Colonic mucosa (tissue), 4 donors: ENCODE results near the gene GAGE12H. TPM values are rescaled to one million over a fixed set of nuclear protein-coding genes. Genes with fewer than 3 reads are reported as not detected.

Experiments used
- DNase-seq: peaks from one replicate; pipeline ENCODE4 v3.0.0-alpha.2; 2020
- H3K27ac ChIP-seq: fragments of 200-600 bp; one replicate; pipeline ENCODE4 v1.8.0; 2021
- H3K27me3 ChIP-seq: fragments of 200-600 bp; one replicate; pipeline ENCODE4 v1.8.0; 2021
- H3K36me3 ChIP-seq: fragments of 200-600 bp; one replicate; pipeline ENCODE4 v1.8.0; 2021
- H3K4me1 ChIP-seq: fragments of 200-600 bp; one replicate; pipeline ENCODE4 v1.8.0; 2021; ENCODE audit warnings: mild to moderate bottlenecking
- H3K4me3 ChIP-seq: fragments of 200-600 bp; one replicate; pipeline ENCODE4 v1.8.0; 2021
- H3K9ac ChIP-seq, 2 donors: one replicate each; pipeline ENCODE4 v1.7.0; 2013; ENCODE audit warnings: control low read depth in 2 of 2, low read depth in 2 of 2, low read length in 2 of 2
- H3K9me3 ChIP-seq: fragments of 200-600 bp; one replicate; pipeline ENCODE4 v1.8.0; 2021
- intact Hi-C: fragments of 100-400 bp; cut with DNase I; formaldehyde crosslinking; loops from one replicate; pipeline ENCODE4 v1.14.1; 2022
- total RNA-seq, 2 donors: library from RNA; stranded (reverse); fragmentation: NEBNext Ultra II Directional in 1 of 2; extraction: Animal tissue kit (Norgen Biotek cat#: 25700) in 1 of 2; gene quantifications; one replicate each; pipeline ENCODE4 v1.2.1, GENCODE V29; 2021
- TF ChIP-seq, protein P1 (sequence below): fragments of 200-600 bp; IDR thresholded peaks from one replicate; pipeline ENCODE4 v1.8.0; 2022; ENCODE audit warnings: antibody characterized with exemption, mild to moderate bottlenecking
- donor health status: healthy.
- donor health status: DM: no; HTN: no; CAD: no.
- donor health status: DM: no; HTN: no; CAD: no.

Gene GAGE12H
- total RNA-seq, 2 donors from 2014 or later = not detected

- H3K27ac ChIP-seq = no peak overlapping the region
- H3K36me3 ChIP-seq = no peaks in the 10 kb centered on the region
- no peaks in the 10 kb centered on the region for H3K4me1 ChIP-seq
- H3K9ac ChIP-seq = no peak overlapping the region
- intact Hi-C loops = no loop called here
- TF ChIP-seq, protein P1, sequence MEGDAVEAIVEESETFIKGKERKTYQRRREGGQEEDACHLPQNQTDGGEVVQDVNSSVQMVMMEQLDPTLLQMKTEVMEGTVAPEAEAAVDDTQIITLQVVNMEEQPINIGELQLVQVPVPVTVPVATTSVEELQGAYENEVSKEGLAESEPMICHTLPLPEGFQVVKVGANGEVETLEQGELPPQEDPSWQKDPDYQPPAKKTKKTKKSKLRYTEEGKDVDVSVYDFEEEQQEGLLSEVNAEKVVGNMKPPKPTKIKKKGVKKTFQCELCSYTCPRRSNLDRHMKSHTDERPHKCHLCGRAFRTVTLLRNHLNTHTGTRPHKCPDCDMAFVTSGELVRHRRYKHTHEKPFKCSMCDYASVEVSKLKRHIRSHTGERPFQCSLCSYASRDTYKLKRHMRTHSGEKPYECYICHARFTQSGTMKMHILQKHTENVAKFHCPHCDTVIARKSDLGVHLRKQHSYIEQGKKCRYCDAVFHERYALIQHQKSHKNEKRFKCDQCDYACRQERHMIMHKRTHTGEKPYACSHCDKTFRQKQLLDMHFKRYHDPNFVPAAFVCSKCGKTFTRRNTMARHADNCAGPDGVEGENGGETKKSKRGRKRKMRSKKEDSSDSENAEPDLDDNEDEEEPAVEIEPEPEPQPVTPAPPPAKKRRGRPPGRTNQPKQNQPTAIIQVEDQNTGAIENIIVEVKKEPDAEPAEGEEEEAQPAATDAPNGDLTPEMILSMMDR = no peak
- DNase-seq = no peak
- H3K4me3 ChIP-seq = no peak overlapping the region
- H3K27me3 ChIP-seq = no peaks in the 10 kb centered on the region
- no peaks in the 10 kb centered on the region for H3K9me3 ChIP-seq
These were observed 31.1 kb downstream of the GAGE12H start for GRCh38 chrX:49610718-49611310.

- Histone ChIP-seq H3K27me3 (no peaks in the 10 kb centered on the region), H3K9me3 (no peaks in the 10 kb centered on the region), H3K36me3 (no peaks in the 10 kb centered on the region), H3K9ac (no peak overlapping the region), H3K4me1 (no peaks in the 10 kb centered on the region), H3K4me3 (no peak overlapping the region), H3K27ac (no peak overlapping the region)
- TF ChIP-seq, protein P1 = no peak
- intact Hi-C loops = no loop called here
- no peak for DNase-seq
These were observed 38.8 kb downstream of the GAGE12H start for GRCh38 chrX:49618574-49618973.

DNA sequence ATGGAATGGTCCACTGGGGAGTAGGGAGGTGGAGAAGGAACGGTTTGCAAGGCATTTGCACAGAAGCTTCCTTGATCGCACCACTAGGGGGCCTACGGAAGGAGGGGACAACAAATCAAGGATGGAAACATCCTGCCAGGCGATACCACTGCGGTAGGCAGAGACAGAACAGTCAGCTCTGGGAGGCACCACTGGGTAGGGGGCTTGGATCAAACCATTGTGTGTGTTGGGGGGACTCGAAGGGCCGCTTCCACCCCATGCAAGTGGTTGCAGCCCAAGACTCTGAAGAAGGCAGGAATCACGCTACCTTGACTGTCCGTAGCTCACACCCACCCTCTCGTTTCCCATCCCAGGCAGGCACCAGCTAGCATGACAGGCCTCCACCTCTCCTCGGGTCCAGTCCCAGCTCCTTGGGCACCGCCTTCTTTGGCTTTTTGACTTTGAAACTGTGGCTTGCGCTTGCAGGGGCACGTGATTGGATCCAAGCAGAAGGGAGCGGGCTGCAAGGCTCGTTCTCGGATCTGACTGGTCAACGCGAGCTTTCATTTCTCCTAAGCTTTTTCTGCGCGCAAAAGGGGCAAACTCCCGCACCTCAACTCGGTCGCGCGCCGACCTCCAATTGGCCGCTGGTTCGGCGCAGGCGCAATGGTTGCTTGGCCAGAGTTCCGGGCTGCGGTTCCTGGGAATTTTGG lies 47.5 kb downstream of the GAGE12H start:
- no peak for DNase-seq
- H3K4me3 ChIP-seq = no peak overlapping the region
- TF ChIP-seq, protein P1 = no peak

More for the DNA sequence above, 47.5 kb downstream of the GAGE12H start:
- no peaks in the 10 kb centered on the region for H3K9me3 ChIP-seq
- H3K27me3 ChIP-seq = no peaks in the 10 kb centered on the region
- H3K4me1 ChIP-seq = no peaks in the 10 kb centered on the region
- H3K36me3 ChIP-seq = no peaks in the 10 kb centered on the region
- no peak overlapping the region for H3K9ac ChIP-seq
- intact Hi-C loops = no loop called here
- no peak overlapping the region for H3K27ac ChIP-seq

Other genes starting within 250 kb of the GAGE12H start
- gene GAGE13, start 248.4 kb upstream of the GAGE12H start, total RNA-seq = not detected
- gene GAGE12C, start 47.8 kb upstream of the GAGE12H start, total RNA-seq = not detected
- gene GAGE12D, start 38.2 kb upstream of the GAGE12H start, total RNA-seq = not detected
- not detected for gene GAGE12E, start 28.7 kb upstream of the GAGE12H start, total RNA-seq
- under 1 TPM in 1 of 2 donors, not detected in 1; 0.99 TPM for gene GAGE12F, start 19.1 kb upstream of the GAGE12H start, total RNA-seq
- under 1 TPM in 1 of 2 donors, not detected in 1; 0.99 TPM for gene GAGE12G, start 9.5 kb upstream of the GAGE12H start, total RNA-seq
- gene GAGE2A, start 9.5 kb downstream of the GAGE12H start, total RNA-seq = under 1 TPM in 1 of 2 donors, not detected in 1; 0.86 TPM
- gene GAGE1, start 19.1 kb downstream of the GAGE12H start, total RNA-seq = not detected
- gene PAGE1, start 116.0 kb downstream of the GAGE12H start, total RNA-seq = not detected
- not detected for gene PAGE4, start 249.4 kb downstream of the GAGE12H start, total RNA-seq